SJSA1 (cell line): ENCODE measurements around the gene PSMC3IP. TPM values are rescaled to one million over a fixed set of nuclear protein-coding genes. Genes with fewer than 3 reads are reported as not detected.

Source experiments
- DNase-seq, 2 experiments: peaks; one replicate each; pipeline ENCODE4 v3.0.0-alpha.2; 2015 to 2020; ENCODE audit warnings: low spot score in 2 of 2, low read depth in 1 of 2
- H3K27ac ChIP-seq: fragments of 250-450 bp; sonication (Bioruptor Pico); 2 replicates; pipeline ENCODE4 v1.5.1; 2020; ENCODE audit warnings: mild to moderate bottlenecking, moderate library complexity
- H3K27me3 ChIP-seq: fragments of 250-450 bp; sonication (Bioruptor Pico); replicated peaks from 2 replicates; pipeline ENCODE4 v1.5.1; 2020; ENCODE audit warnings: mild to moderate bottlenecking, moderate library complexity
- H3K36me3 ChIP-seq: fragments of 250-450 bp; sonication (Bioruptor Pico); 2 replicates; pipeline ENCODE4 v1.5.1; 2020; ENCODE audit warnings: mild to moderate bottlenecking
- H3K4me1 ChIP-seq: fragments of 250-450 bp; sonication (Bioruptor Pico); replicated peaks from 2 replicates; pipeline ENCODE4 v1.6.1; 2021; ENCODE audit warnings: mild to moderate bottlenecking
- H3K4me3 ChIP-seq: fragments of 250-450 bp; sonication (Bioruptor Pico); 2 replicates; pipeline ENCODE4 v1.5.1; 2020; ENCODE audit warnings: mild to moderate bottlenecking
- H3K9me3 ChIP-seq: fragments of 250-450 bp; sonication (Bioruptor Pico); replicated peaks from 2 replicates; pipeline ENCODE4 v1.5.1; 2020; ENCODE audit warnings: mild to moderate bottlenecking
- total RNA-seq: library from RNA; depleted of rRNA; stranded (reverse); fragments of >200 nt; shearing (Covaris generic); gene quantifications from 2 replicates; pipeline ENCODE4 v1.2.3, GENCODE V29; 2014

Gene PSMC3IP
- total RNA-seq, 1 experiment from 2014 or later, result 22.3 TPM

- peaks cover 13% of the 10 kb centered on the region for H3K4me1 ChIP-seq
- no peak overlapping the region for H3K4me3 ChIP-seq
- H3K27ac ChIP-seq, result no peak overlapping the region
- H3K9me3 ChIP-seq, result no peaks in the 10 kb centered on the region
- H3K27me3 ChIP-seq, result no peaks in the 10 kb centered on the region
- DNase-seq, result no peak
- peaks cover 89% of the 10 kb centered on the region for H3K36me3 ChIP-seq
Measured at GRCh38 chr17:42573095-42573494, 4.4 kb downstream of the PSMC3IP start.

- Histone ChIP-seq H3K27ac (no peak overlapping the region), H3K9me3 (no peaks in the 10 kb centered on the region), H3K4me3 (no peak overlapping the region), H3K27me3 (no peaks in the 10 kb centered on the region), H3K4me1 (peaks cover 13% of the 10 kb centered on the region), H3K36me3 (peaks cover 94% of the 10 kb centered on the region)
- no peak for DNase-seq
Measured at GRCh38 chr17:42571435-42572225, 5.9 kb downstream of the PSMC3IP start.

GRCh38 chr17:42568341-42569111 is 9.0 kb downstream of the PSMC3IP start:
- Histone ChIP-seq H3K4me3 (no peak overlapping the region), H3K9me3 (no peaks in the 10 kb centered on the region), H3K27me3 (no peaks in the 10 kb centered on the region), H3K36me3 (peaks cover 97% of the 10 kb centered on the region), H3K4me1 (peaks cover 17% of the 10 kb centered on the region), H3K27ac (no peak overlapping the region)
- DNase-seq, result no peak

DNA sequence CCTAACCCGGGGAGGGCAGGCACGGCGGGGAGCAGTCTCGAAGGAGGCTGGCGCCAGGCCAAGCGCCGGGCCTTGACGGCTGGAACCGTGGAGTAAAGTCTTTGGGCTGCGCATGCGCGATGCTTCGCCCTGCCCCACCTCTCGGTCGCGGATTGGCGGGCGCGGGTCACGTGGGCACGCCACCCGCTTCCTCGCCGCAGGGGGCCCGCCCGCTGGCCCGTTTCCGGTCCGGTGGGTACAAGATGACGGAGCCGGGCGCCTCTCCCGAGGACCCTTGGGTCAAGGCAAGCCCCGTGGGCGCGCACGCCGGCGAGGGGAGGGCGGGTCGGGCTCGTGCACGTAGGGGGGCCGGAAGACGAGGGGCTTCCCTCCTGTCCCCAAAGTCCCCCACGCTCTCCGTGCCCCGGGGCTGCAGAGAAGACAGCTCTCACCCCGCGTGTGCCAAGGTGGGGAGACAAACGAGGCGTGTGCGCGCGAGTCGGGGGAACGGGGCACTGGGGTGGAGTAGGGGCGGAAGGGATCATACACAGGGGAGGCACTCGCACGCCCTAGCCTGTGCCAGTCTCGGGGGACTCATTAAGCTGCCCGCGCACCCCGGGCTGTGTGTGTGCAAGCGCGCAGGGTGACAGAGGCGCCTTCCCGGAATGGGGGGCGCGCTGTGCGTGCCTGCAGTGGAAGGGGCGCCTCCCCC is 10.5 kb downstream of the PSMC3IP start, which contains the start of gene MLX:
TSS of gene MLX (plus strand) at position 218 of the 691 bp plus-strand sequence. CDS start at position 243, 25 bp downstream.
- Histone ChIP-seq H3K36me3 (peaks cover 90% of the 10 kb centered on the region), H3K4me3 (peak within 1 kb of the TSS; percentile 62), H3K4me1 (peaks cover 27% of the 10 kb centered on the region), H3K9me3 (no peaks in the 10 kb centered on the region), H3K27me3 (no peaks in the 10 kb centered on the region), H3K27ac (peak within 1 kb of the TSS; percentile 55)
- peak; percentile 87 to 94 for DNase-seq

- peaks cover 31% of the 10 kb centered on the region for H3K4me1 ChIP-seq
- peaks cover 83% of the 10 kb centered on the region for H3K36me3 ChIP-seq
- peak overlapping the region; percentile 55 for H3K27ac ChIP-seq
- no peaks in the 10 kb centered on the region for H3K27me3 ChIP-seq
- no peaks in the 10 kb centered on the region for H3K9me3 ChIP-seq
- no peak for DNase-seq
- H3K4me3 ChIP-seq, result peak overlapping the region; percentile 62
Measured at GRCh38 chr17:42566215-42566882, 11.2 kb downstream of the PSMC3IP start.

GRCh38 chr17:42565523-42566214 is 11.9 kb downstream of the PSMC3IP start:
- peaks cover 77% of the 10 kb centered on the region for H3K36me3 ChIP-seq
- H3K27ac ChIP-seq, result no peak overlapping the region
- H3K4me3 ChIP-seq, result no peak overlapping the region
- no peak for DNase-seq
- H3K9me3 ChIP-seq, result no peaks in the 10 kb centered on the region
- no peaks in the 10 kb centered on the region for H3K27me3 ChIP-seq
- peaks cover 35% of the 10 kb centered on the region for H3K4me1 ChIP-seq

- Histone ChIP-seq H3K4me1 (peaks cover 35% of the 10 kb centered on the region), H3K9me3 (no peaks in the 10 kb centered on the region), H3K27me3 (no peaks in the 10 kb centered on the region), H3K4me3 (no peak overlapping the region), H3K36me3 (peaks cover 70% of the 10 kb centered on the region), H3K27ac (no peak overlapping the region)
- DNase-seq, result no peak
Measured at GRCh38 chr17:42564815-42565522, 12.6 kb downstream of the PSMC3IP start.

DNA sequence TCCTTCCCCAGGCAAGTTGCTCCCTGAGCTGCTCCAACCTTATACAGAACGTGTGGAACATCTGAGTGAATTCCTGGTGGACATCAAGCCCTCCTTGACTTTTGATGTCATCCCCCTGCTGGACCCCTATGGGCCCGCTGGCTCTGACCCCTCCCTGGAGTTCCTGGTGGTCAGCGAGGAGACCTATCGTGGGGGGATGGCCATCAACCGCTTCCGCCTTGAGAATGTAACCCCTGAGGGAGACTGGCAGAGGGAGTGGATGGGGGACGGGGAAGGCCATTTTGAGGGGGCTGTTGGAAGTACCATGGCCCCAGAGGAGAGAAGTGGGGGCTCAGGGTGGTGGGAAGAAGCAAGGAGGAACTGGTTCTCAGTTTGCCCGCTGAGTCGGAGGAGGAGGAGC is 13.6 kb downstream of the PSMC3IP start:
- Histone ChIP-seq H3K4me1 (peaks cover 35% of the 10 kb centered on the region), H3K9me3 (no peaks in the 10 kb centered on the region), H3K27me3 (no peaks in the 10 kb centered on the region), H3K36me3 (peaks cover 59% of the 10 kb centered on the region), H3K27ac (no peak overlapping the region), H3K4me3 (no peak overlapping the region)
- DNase-seq, result no peak

DNA sequence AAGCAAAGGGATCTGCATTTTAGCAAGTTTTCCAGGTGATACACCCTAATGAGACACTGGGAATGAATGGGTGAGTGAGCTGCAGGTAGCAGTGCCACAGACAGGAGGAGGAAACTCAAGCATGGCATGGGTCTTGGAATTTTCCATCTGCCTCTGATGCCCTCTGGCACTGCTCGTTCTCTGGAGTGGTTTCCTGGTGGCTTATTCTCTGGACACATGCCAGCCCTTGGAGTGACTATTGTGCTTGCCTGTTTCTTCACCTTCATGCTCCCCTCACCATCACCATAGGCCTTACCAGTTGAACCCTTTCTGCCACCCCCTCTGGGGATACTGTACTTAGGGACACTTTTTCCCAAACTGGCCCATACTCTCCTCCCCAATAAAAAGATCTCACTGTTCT is 14.0 kb downstream of the PSMC3IP start:
- Histone ChIP-seq H3K36me3 (peaks cover 55% of the 10 kb centered on the region), H3K27ac (no peak overlapping the region), H3K4me1 (peaks cover 35% of the 10 kb centered on the region), H3K4me3 (peak overlapping the region; percentile 59), H3K9me3 (no peaks in the 10 kb centered on the region), H3K27me3 (no peaks in the 10 kb centered on the region)
- no peak for DNase-seq

- Histone ChIP-seq H3K4me1 (peaks cover 35% of the 10 kb centered on the region), H3K36me3 (peaks cover 52% of the 10 kb centered on the region), H3K4me3 (peak overlapping the region; percentile 59), H3K9me3 (no peaks in the 10 kb centered on the region), H3K27me3 (no peaks in the 10 kb centered on the region), H3K27ac (no peak overlapping the region; the same call in 1 of the 2 replicates)
- no peak for DNase-seq
Measured at GRCh38 chr17:42563143-42563509, 14.4 kb downstream of the PSMC3IP start.

- peaks cover 30% of the 10 kb centered on the region for H3K4me1 ChIP-seq
- no peaks in the 10 kb centered on the region for H3K27me3 ChIP-seq
- H3K36me3 ChIP-seq, result peaks cover 48% of the 10 kb centered on the region
- peak overlapping the region; percentile 48 for H3K27ac ChIP-seq
- DNase-seq, result no peak
- H3K4me3 ChIP-seq, result peak overlapping the region; percentile 59
- H3K9me3 ChIP-seq, result no peaks in the 10 kb centered on the region
Measured at GRCh38 chr17:42562388-42563142, 15.0 kb downstream of the PSMC3IP start.

GRCh38 chr17:42561897-42562387 is 15.6 kb downstream of the PSMC3IP start, which contains the start of gene COASY:
COASY (plus strand) TSS chr17:42562148; CDS start chr17:42562623, 475 bp downstream.
- peaks cover 28% of the 10 kb centered on the region for H3K4me1 ChIP-seq
- peak; percentile 89 to 97 for DNase-seq
- H3K9me3 ChIP-seq, result no peaks in the 10 kb centered on the region
- H3K36me3 ChIP-seq, result peaks cover 41% of the 10 kb centered on the region
- H3K4me3 ChIP-seq, result peak within 1 kb of the TSS; percentile 59
- no peaks in the 10 kb centered on the region for H3K27me3 ChIP-seq
- H3K27ac ChIP-seq, result peak within 1 kb of the TSS; percentile 48
